GM19452 (cell line): Measurements from ENCODE around the gene PDPK1.
"Not testable (repeated sequence)": the region's sequence is repeated elsewhere in the genome, so short reads cannot be mapped to it uniquely, and the experiment has no call there.

Experiments used
- ATAC-seq: cut with Tn5 transposase; IDR thresholded peaks from one replicate; pipeline ENCODE4 v1.9.1; 2021; ENCODE audit not compliant: unreplicated experiment

Gene PDPK1

GRCh38 chr16:2523801-2524231 lies 14.0 kb upstream of the PDPK1 start:
- ATAC-seq, result no peak

GRCh38 chr16:2524339-2524938 lies 13.4 kb upstream of the PDPK1 start:
- ATAC-seq, result no peak

- no peak for ATAC-seq
These were observed 11.7 kb upstream of the PDPK1 start for GRCh38 chr16:2526135-2526534.

- ATAC-seq, result no peak
These were observed 10.6 kb upstream of the PDPK1 start for GRCh38 chr16:2527071-2527783.

GRCh38 chr16:2527784-2528100 lies 10.1 kb upstream of the PDPK1 start:
- no peak for ATAC-seq

- no peak for ATAC-seq
These were observed 9.4 kb upstream of the PDPK1 start for GRCh38 chr16:2528161-2529060.

GRCh38 chr16:2529061-2529931 lies 8.5 kb upstream of the PDPK1 start:
- no peak for ATAC-seq

- ATAC-seq, result no peak
These were observed 7.7 kb upstream of the PDPK1 start for GRCh38 chr16:2529961-2530628.

GRCh38 chr16:2530629-2531318 lies 7.0 kb upstream of the PDPK1 start:
- ATAC-seq, result no peak

GRCh38 chr16:2531371-2531695 lies 6.5 kb upstream of the PDPK1 start, which contains the start of gene CEMP1:
TSS of gene CEMP1 (minus strand) at chr16:2531408. CDS start at chr16:2531073, 335 bp downstream.
- no peak for ATAC-seq

- peak; percentile 84 for ATAC-seq
These were observed 5.9 kb upstream of the PDPK1 start for GRCh38 chr16:2531696-2532493.

- no peak for ATAC-seq
These were observed 5.2 kb upstream of the PDPK1 start for GRCh38 chr16:2532494-2533141.

GRCh38 chr16:2533142-2533755 lies 4.6 kb upstream of the PDPK1 start:
- ATAC-seq, result not testable (repeated sequence)

GRCh38 chr16:2533912-2534311 lies 3.9 kb upstream of the PDPK1 start:
- ATAC-seq, result no peak

- ATAC-seq, result not testable (repeated sequence)
These were observed 3.5 kb upstream of the PDPK1 start for GRCh38 chr16:2534335-2534734.

GRCh38 chr16:2535625-2536013 lies 2.2 kb upstream of the PDPK1 start:
- ATAC-seq, result no peak

GRCh38 chr16:2539192-2539844 lies 1.5 kb downstream of the PDPK1 start:
- not testable (repeated sequence) for ATAC-seq
